GM13976 (cell line): ENCODE data around the gene MAN2A1.

Experiments used
- DNase-seq: peaks from one replicate; pipeline ENCODE4 v3.0.0; 2012; ENCODE audit warnings: low spot score
- in situ Hi-C: fragments of 300-500 bp; cut with MboI; formaldehyde crosslinking; loops from one replicate; pipeline ENCODE4 v1.12.0; 2022; ENCODE audit warnings: low sequenced_read_pairs, mixed read lengths, inconsistent platforms; ENCODE audit not compliant: unreplicated experiment
- TF ChIP-seq, protein P1 (sequence below): IDR thresholded peaks from 2 replicates; pipeline ENCODE4 v1.5.1; 2012; ENCODE audit warnings: borderline replicate concordance, mild to moderate bottlenecking; ENCODE audit not compliant: insufficient read depth; ENCODE audit errors: extremely low read depth, missing control alignments, control extremely low read depth

MAN2A1 gene

DNA sequence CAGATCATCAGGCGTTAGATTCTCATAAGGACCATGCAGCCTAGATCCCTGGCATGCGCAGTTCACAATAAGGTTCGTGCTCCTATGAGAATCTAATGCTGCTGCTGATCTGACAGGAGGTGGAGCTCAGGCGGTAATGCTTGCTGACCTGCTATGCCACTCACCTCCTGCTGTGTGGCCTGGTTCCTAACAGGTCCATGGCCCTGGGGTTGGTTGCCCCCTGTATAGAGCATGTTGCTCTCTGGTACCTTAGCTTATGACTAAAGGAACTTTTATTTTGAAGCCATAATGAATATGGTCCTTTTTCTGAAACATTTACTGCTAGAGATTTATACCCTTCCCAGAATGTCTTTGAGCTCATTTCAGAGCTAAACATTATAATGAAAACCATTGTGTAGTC is 3.1 kb downstream of the MAN2A1 start:
- TF ChIP-seq, protein P1, sequence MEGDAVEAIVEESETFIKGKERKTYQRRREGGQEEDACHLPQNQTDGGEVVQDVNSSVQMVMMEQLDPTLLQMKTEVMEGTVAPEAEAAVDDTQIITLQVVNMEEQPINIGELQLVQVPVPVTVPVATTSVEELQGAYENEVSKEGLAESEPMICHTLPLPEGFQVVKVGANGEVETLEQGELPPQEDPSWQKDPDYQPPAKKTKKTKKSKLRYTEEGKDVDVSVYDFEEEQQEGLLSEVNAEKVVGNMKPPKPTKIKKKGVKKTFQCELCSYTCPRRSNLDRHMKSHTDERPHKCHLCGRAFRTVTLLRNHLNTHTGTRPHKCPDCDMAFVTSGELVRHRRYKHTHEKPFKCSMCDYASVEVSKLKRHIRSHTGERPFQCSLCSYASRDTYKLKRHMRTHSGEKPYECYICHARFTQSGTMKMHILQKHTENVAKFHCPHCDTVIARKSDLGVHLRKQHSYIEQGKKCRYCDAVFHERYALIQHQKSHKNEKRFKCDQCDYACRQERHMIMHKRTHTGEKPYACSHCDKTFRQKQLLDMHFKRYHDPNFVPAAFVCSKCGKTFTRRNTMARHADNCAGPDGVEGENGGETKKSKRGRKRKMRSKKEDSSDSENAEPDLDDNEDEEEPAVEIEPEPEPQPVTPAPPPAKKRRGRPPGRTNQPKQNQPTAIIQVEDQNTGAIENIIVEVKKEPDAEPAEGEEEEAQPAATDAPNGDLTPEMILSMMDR: no peak
- no peak for DNase-seq
- in situ Hi-C loops: loop anchor here (25.0 kb wide), 1 partner anchor 1056 kb away; no protein-coding TSS in a partner anchor

DNA sequence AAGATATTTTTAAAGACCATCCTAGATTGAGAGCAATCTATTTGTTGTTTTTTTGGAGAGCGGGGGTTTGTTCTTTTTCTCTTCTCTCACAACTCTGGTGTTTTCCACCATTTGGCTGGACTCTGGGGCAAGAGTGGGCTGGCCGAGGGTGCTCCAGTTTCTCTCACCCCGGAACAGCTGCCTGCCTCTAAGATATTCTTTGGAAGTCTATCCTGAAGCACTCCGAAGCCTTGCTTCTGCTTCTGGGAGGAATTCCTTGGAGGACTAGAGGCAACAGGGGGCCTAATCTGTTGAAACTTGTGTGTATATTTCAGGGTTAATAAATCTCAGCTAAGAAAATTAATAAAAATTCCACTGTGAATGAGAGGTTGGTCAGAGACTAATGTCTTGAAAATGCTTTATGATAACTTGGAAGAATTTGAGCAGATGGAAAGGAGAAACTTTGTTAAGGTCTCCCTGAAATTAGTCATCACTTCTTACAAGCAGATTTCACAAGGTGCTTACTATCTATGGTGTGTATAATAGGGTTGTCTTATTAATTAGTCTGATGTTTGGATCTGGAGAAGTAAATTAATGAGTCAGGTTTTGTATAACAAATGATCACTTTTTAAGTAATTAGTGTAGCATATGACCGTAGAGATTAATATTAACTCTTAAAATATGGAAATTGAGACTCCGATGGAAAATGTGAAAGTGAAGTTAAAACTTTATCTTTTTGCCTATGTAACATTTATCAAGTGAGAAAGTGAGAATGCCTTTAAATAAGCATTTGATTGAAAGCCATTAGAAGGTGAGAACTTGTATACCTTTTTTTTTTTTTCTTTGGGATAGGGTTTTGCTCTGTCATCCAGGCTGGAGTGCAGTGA is 4.0 kb downstream of the MAN2A1 start:
- TF ChIP-seq, protein P1: no peak
- DNase-seq: no peak
- in situ Hi-C loops: loop anchor here (25.0 kb wide), 1 partner anchor 1056 kb away; no protein-coding TSS in a partner anchor

DNA sequence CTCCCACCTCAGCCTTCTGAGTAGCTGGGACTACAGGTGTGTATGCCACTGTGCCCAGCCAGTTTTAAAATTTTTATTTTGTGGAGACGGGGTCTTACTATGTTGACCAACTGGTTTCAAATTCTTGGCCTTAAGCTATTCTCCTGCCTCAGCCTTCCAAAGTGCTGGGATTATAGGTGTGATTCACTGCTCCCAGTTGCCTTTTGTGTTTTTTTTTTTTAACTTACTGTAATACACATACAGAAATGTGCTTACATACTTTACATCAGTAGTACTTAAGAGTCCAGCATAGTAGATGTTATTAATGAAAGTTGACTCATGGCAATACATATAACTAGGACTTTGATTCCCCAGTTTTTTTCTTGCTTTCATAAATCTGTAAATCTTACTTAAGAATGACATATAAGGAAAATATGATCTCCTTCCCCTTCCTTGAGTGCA is 4.7 kb downstream of the MAN2A1 start:
- TF ChIP-seq, protein P1: no peak
- in situ Hi-C loops: loop anchor here (25.0 kb wide), 1 partner anchor 1057 kb away; no protein-coding TSS in a partner anchor
- no peak for DNase-seq

DNA sequence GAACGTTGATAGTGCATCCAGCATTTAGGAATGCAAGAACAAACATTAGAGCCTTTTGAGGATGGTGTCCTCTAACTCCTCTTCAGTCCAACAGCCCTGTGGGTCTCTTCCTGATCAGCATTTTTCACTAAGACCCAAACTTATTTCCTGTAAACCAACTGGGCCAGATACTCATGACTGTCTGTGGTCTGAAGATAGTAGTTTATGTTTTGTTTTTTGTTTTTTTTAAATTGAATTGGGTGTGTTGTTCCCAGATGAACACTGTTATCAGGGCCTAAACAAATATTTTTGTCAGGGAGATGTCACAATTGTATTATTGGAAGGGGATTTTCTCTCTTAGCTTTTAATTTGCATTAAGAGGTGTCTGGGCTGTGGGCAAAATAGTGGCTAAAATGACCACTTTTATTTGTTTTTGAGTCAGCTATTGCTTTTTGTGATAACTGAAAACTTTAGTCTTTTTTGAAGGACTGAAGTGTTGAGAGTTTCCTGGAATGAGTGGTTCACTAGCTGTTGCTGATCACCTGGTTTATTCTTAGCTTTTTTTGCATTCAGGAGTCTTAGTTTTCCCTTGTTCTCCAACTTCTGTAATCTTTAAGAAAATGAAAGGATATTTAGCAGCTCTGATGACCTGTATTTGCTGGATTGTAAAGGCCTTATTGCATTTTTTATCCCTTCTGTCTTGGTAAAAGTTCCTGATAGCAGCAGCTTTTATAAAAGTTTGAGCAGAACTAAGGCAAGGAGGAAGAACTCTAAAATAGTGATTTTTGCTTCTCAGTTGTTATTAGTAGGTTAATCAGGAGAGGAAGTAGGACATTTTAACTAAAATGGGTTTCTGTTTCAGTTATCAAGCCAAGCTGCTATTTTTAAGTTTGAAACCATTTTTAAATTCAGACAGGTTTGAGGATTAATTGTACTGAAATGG is 5.5 kb downstream of the MAN2A1 start:
- in situ Hi-C loops: loop anchor here (25.0 kb wide), 1 partner anchor 1058 kb away; no protein-coding TSS in a partner anchor
- DNase-seq: peak; percentile 21
- TF ChIP-seq, protein P1: no peak

GRCh38 chr5:109697339-109697738 is 7.6 kb downstream of the MAN2A1 start:
- TF ChIP-seq, protein P1: no peak
- no peak for DNase-seq
- in situ Hi-C loops: loop anchor here (25.0 kb wide), 1 partner anchor 1060 kb away; no protein-coding TSS in a partner anchor

DNA sequence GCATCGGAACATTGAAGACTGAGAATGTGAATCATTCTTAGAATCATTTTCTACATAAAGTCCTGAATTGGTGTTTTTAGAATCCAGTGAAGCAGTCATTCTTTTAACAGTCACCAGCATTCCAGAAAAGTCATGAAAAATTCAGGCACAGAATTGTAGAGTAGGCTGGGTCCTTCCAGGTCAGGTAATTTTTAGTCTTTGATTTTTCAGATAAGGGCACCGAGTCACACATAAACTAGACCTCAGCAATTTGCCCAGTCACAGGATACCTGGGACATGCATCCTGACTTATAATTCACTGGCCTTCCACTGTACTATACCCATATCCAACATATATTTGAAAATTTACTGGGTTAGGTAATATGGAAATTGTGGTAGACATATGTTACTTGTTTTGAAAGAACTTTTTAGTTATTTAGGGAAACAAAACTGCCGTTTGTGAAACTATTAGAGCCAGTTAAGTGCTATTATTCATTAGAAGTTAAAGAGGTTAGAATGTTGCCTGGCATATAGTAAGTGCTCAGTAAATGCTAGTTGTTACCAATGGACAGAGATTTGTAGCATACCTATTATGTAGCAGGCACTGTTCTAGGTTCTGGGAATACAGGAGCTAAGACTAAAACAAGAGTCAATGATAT is 10.9 kb downstream of the MAN2A1 start:
- in situ Hi-C loops: no loop called here
- DNase-seq: no peak
- TF ChIP-seq, protein P1: no peak
